Tibial nerve (tissue), 4 donors: ENCODE measurements around the gene CHI3L2.

Experiments used
- CTCF ChIP-seq, 5 experiments: fragments of 200-600 bp in 3 of 5; fragments of 450-650 bp in 2 of 5; sonication (generic) in 3 of 5; IDR thresholded peaks; one replicate each; pipeline ENCODE4 v1.5.1; 2016 to 2019; ENCODE audit warnings: antibody characterized with exemption in 5 of 5, mild to moderate bottlenecking in 3 of 5, moderate library complexity in 2 of 5
- EP300 ChIP-seq, 2 donors: sonication (generic); formaldehyde crosslinking; IDR thresholded peaks; one replicate each; pipeline ENCODE4 v1.6.1; 2017; ENCODE audit warnings: antibody characterized with exemption in 2 of 2, mild to moderate bottlenecking in 1 of 2
- POLR2A ChIP-seq, 2 donors: fragments of 450-650 bp; IDR thresholded peaks; one replicate each; pipeline ENCODE4 v1.6.1; 2017; ENCODE audit warnings: antibody characterized with exemption in 2 of 2, mild to moderate bottlenecking in 2 of 2, moderate library complexity in 2 of 2

- no peak for TF ChIP-seq CTCF (IDR thresholded peaks at IDR 0.05)
- no peak for TF ChIP-seq POLR2A (IDR thresholded peaks at IDR 0.05)
- peak in 1 of 2 donors; percentile 54 for TF ChIP-seq EP300 (IDR thresholded peaks at IDR 0.05)
Measured at GRCh38 chr1:111227851-111228747, 586 bp downstream of the CHI3L2 start.
